ENCODE data around the gene RHBDL3.
"Not testable (repeated sequence)": the region's sequence is repeated elsewhere in the genome, so short reads cannot be mapped to it uniquely, and the experiment has no call there.

RHBDL3 gene

GRCh38 chr17:32323811-32324491, 58.3 kb downstream of the RHBDL3 start:
- no peak for DNase-seq (ENCODE audit: low read depth in 3 of 3)

DNA sequence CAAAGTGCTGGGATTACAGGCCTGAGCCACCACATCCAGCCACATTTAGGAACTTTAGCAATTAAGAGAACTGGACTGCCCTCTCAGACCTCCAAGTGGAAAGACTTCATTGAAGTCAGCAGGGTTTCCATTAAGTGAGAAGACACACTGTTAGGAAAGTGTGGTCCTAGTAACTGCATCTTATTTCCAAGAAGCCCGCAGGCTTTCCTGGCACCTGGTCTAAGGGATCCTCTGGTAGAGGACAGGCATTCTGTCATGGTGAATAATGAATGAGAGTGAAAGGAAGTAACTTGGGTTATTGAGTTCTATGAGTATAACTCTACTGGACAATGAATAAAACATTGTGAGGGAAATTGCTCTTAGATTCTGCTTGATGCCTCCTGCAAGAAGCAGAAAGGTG, 62.3 kb downstream of the RHBDL3 start:
- DNase-seq (ENCODE audit: low read depth in 3 of 3), result no peak

GRCh38 chr17:32330147-32330546, 64.5 kb downstream of the RHBDL3 start:
- DNase-seq (ENCODE audit: low read depth in 3 of 3), result no peak

DNA sequence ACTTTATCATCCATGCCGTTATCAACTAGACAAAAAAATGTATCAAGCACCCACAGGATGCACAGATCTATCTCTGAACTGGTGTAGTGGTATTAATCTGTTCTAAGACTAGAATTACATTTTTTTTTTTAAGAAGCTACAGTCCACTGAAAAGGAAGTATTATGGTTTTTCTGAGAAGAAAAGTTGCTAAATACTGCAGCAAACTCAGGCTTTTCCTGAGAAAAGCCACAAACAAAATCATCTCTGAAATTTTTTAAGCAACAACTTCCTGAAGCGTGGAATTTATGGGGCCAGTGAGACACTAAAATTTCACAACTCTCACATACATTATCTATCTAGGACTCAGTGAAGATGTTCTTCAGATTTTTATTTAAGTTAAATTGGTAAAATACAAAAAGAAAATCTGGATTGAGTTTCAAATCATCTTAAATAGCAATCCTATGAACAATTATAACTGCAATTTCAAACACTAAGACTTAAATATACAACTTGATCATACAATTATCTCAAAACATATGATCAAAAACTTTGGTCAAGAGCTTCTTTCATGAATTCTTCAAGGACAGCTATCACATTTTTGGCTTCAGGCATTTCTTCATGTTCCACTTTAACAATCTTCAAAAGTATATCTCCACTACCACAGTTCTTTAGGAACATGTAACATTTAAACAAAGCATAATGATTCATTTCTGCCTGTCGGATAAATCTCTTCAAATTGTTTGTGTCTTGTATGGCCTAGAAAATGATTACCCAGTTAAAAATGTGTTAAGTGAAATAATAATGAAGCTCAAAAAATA, 65.8 kb downstream of the RHBDL3 start:
- no peak for DNase-seq (ENCODE audit: low read depth in 3 of 3)

- DNase-seq (ENCODE audit: low read depth in 3 of 3), result no peak
Measured at GRCh38 chr17:32333187-32333586, 67.6 kb downstream of the RHBDL3 start.

GRCh38 chr17:32335046-32335445, 69.4 kb downstream of the RHBDL3 start:
- no peak for DNase-seq (ENCODE audit: low read depth in 3 of 3)

DNA sequence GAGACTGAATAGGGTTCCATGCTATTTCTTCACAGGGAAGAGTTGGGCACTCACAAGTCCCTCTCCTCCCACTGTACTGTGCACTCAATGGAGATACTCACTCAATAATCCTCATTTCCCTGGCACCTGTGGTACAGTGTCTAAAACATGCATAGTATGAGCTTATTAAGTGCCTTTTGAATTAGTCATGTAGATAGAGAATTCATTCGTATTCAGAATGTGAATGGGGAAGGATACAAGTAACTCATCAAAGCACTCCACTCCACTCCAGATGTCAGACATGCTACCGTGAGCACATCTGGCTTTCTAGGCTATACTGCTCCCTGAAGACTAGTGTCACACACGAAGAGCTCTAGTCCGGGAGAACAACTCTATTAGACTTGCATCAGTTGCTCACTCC, 70.1 kb downstream of the RHBDL3 start:
- DNase-seq (ENCODE audit: low read depth in 3 of 3), result no peak

- peak in 1 of 3 donors; percentile 32 for DNase-seq (ENCODE audit: low read depth in 3 of 3)
Measured at GRCh38 chr17:32341141-32341856, 75.7 kb downstream of the RHBDL3 start.

DNA sequence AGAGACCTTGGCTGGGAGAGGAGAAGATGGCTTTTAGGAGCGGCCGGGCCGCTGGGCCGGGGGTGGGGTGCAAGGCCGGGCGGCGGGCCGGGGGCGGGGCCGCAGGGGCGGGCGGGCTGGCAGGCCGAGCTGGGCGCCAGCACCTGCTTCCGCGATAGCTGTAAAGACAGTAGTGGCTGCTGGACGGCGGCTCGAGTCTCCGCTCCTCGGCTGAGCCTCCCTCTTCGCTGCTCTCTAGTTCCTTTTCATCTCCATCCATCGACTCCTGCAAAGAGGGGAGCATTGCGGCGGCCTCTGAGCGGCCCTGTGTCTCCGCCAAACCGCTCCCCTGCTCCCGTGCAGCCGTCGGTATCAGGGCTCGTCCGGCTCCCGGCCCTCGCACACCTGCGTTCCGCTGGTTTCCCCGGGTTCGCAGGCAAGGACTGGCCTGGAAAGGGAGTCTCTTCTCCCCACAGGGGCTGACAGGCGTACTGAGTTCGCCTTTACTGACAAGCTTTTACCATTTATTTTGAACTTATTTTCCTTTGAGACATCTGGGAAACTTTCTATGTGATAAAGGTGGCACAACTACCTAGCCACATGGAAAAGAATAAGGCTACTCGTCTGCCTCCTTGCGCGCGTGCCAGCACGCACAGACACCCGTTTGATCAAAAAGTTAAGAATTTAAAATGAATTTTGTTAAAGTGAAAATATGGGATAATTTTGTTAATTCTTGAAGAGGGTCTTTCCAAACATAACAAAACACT, 76.4 kb downstream of the RHBDL3 start, which contains the start of gene C17orf75:
Gene C17orf75 (minus strand): TSS at position 317 of the 746 bp plus-strand sequence. CDS start 34 bp downstream, at position 283.
- peak; percentile 66 to 78 (median 77) for DNase-seq (ENCODE audit: low read depth in 3 of 3)

- no peak for DNase-seq (ENCODE audit: low read depth in 3 of 3)
Measured at GRCh38 chr17:32342603-32343325, 77.1 kb downstream of the RHBDL3 start.

GRCh38 chr17:32345951-32346600, 80.4 kb downstream of the RHBDL3 start:
- no peak for DNase-seq (ENCODE audit: low read depth in 3 of 3)

DNA sequence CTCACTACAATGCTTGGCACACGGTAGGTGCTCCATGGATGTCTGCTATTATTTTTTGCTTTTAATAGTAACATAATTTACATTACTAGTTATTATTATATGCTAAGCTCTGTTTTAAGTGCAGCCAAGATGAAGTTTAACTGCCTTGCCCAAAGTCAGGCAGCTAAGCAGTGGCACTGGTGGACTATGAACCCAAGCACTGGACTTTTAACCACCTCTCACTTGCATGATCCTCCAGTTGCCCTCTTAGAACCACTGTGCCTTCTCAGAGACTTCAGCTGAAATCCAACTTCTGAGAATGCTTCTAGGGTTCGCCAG, 82.8 kb downstream of the RHBDL3 start:
- DNase-seq (ENCODE audit: low read depth in 3 of 3), result no peak

GRCh38 chr17:32349503-32349853, 83.8 kb downstream of the RHBDL3 start:
- DNase-seq (ENCODE audit: low read depth in 3 of 3), result peak in 1 of 3 donors; percentile 9

- peak; percentile 90 to 95 (median 91) for DNase-seq (ENCODE audit: low read depth in 3 of 3)
Measured at GRCh38 chr17:32349854-32350665, 84.4 kb downstream of the RHBDL3 start, which contains the start of gene ZNF207. TSS of gene ZNF207 (plus strand) at chr17:32350157. CDS start at chr17:32350286, 129 bp downstream.

DNA sequence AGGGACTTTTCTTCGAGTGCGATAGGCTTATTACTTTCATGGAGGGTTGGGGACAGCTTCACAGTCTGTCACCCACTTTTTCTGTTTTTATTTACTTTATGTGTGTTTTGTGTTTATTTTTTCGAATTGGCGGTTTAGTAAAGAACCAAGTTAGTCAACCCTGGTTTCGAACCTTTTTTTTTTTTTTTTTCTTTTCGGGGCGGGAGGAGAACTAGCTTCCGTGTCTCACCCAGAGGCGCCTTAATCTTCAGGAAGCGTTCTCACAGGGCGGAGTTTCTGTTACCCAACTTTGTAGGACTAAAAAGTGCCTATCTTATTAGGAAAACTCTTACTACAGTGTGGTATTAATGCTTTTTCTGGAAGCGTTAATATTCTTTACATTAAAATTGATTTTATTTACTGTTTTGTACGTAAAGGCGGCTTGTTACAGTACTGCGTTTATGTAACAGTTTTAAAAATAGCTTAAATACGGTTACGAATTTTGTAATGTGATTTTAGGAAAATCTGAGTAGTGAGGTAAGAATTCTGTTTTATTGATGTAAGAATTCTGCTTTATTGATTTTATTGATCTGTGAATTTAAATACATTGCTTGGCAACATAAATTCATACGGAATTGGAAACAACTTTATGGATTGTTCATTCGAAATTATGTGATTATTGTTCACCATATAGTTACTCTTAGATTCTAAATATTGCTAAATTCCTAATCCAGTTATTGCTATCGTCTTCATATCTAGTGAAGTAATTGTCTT, 85.2 kb downstream of the RHBDL3 start:
- DNase-seq (ENCODE audit: low read depth in 3 of 3), result peak in 1 of 3 donors; percentile 20

- DNase-seq (ENCODE audit: low read depth in 3 of 3), result not testable (repeated sequence)
Measured at GRCh38 chr17:32352734-32353133, 87.1 kb downstream of the RHBDL3 start.

GRCh38 chr17:32355649-32356377, 90.2 kb downstream of the RHBDL3 start:
- DNase-seq (ENCODE audit: low read depth in 3 of 3), result no peak

DNA sequence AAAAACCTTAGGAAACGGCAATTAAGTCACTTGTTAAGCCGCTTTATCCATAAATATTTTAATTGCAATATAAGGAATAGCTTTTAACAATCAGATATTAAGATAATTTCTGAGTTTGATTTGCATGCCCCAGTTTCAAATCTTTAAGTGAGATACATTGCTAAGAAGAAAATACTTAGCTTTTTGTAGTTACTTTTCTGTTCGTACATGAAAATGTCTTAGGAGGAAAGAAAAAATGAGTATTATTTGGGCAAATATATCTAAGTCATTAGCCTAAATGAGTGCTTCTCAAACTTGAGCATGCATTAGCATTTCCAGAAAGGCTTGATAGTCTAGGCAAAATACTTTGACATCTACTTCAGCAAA, 90.7 kb downstream of the RHBDL3 start:
- DNase-seq (ENCODE audit: low read depth in 3 of 3), result no peak

All from stimulated activated CD4-positive, alpha-beta T cell treated with anti-CD3 and anti-CD28 coated beads, TNF-alpha, amount 100 ng/mL, for 48 hours (primary cell).